ENCODE results near the gene TNIK. TPM values are rescaled to one million over a fixed set of nuclear protein-coding genes. Genes with fewer than 3 reads are reported as not detected.

TNIK gene
- total RNA-seq, 6 experiments from 2014 or later: 10.6 to 17.2 (median 11.8) TPM

GRCh38 chr3:171177553-171177952, 282.7 kb downstream of the TNIK start:
- H3K4me3 Mint-ChIP-seq: no peak overlapping the region
- peaks cover 21% of the 10 kb centered on the region; the same call in 1 of the 2 replicates for H3K36me3 Mint-ChIP-seq (ENCODE audit: low read depth)
- H3K27ac Mint-ChIP-seq: no peak overlapping the region
- H3K27me3 Mint-ChIP-seq (ENCODE audit: insufficient read depth): no peaks in the 10 kb centered on the region; the same call in 1 of the 2 replicates
- no peak for TF ChIP-seq CTCF (IDR thresholded peaks at IDR 0.05)
- no peak for DNase-seq
- no peaks in the 10 kb centered on the region for H3K9me3 Mint-ChIP-seq
- peaks cover 64% of the 10 kb centered on the region for H3K4me1 Mint-ChIP-seq (ENCODE audit: low read depth)

GRCh38 chr3:171177056-171177455, 283.1 kb downstream of the TNIK start:
- TF ChIP-seq CTCF (IDR thresholded peaks at IDR 0.05): no peak
- DNase-seq: no peak
- Mint-ChIP-seq H3K9me3 (no peaks in the 10 kb centered on the region), H3K4me3 (no peak overlapping the region), H3K27ac (no peak overlapping the region), H3K36me3 (ENCODE audit: low read depth) (peaks cover 21% of the 10 kb centered on the region; the same call in 1 of the 2 replicates), H3K27me3 (ENCODE audit: insufficient read depth) (no peaks in the 10 kb centered on the region; the same call in 1 of the 2 replicates), H3K4me1 (ENCODE audit: low read depth) (peaks cover 59% of the 10 kb centered on the region)

GRCh38 chr3:171176244-171176933, 283.8 kb downstream of the TNIK start:
- no peak for DNase-seq
- Mint-ChIP-seq H3K4me3 (peak overlapping the region; percentile 29; the same call in 1 of the 2 replicates), H3K9me3 (no peaks in the 10 kb centered on the region), H3K36me3 (ENCODE audit: low read depth) (peaks cover 20% of the 10 kb centered on the region; the same call in 1 of the 2 replicates), H3K4me1 (ENCODE audit: low read depth) (peaks cover 52% of the 10 kb centered on the region), H3K27me3 (ENCODE audit: insufficient read depth) (no peaks in the 10 kb centered on the region; the same call in 1 of the 2 replicates), H3K27ac (peak overlapping the region; percentile 58; the same call in 1 of the 2 replicates)
- no peak for TF ChIP-seq CTCF (IDR thresholded peaks at IDR 0.05)

GRCh38 chr3:171175741-171176234, 284.4 kb downstream of the TNIK start:
- peaks cover 17% of the 10 kb centered on the region; the same call in 1 of the 2 replicates for H3K36me3 Mint-ChIP-seq (ENCODE audit: low read depth)
- TF ChIP-seq CTCF (IDR thresholded peaks at IDR 0.05): no peak
- H3K27me3 Mint-ChIP-seq (ENCODE audit: insufficient read depth): no peaks in the 10 kb centered on the region; the same call in 1 of the 2 replicates
- H3K4me1 Mint-ChIP-seq (ENCODE audit: low read depth): peaks cover 52% of the 10 kb centered on the region
- peak overlapping the region; percentile 86 for H3K27ac Mint-ChIP-seq
- DNase-seq: peak; percentile 28
- peak overlapping the region; percentile 86 for H3K4me3 Mint-ChIP-seq
- H3K9me3 Mint-ChIP-seq: no peaks in the 10 kb centered on the region

- Mint-ChIP-seq H3K27ac (no peak overlapping the region), H3K36me3 (ENCODE audit: low read depth) (peaks cover 17% of the 10 kb centered on the region; the same call in 1 of the 2 replicates)
Observed at GRCh38 chr3:171173736-171174135, 286.5 kb downstream of the TNIK start.

More at GRCh38 chr3:171173736-171174135, 286.5 kb downstream of the TNIK start:
- Mint-ChIP-seq H3K9me3 (no peaks in the 10 kb centered on the region), H3K27me3 (ENCODE audit: insufficient read depth) (no peaks in the 10 kb centered on the region; the same call in 1 of the 2 replicates), H3K4me3 (no peak overlapping the region), H3K4me1 (ENCODE audit: low read depth) (peaks cover 49% of the 10 kb centered on the region)
- no peak for DNase-seq
- TF ChIP-seq CTCF (IDR thresholded peaks at IDR 0.05): no peak

Data from HFFc6 (cell line).